ENCODE data around the gene OR11H6.
"Not testable (repeated sequence)": the region's sequence is repeated elsewhere in the genome, so short reads cannot be mapped to it uniquely, and the experiment has no call there.

OR11H6 gene

GRCh38 chr14:20195911-20196310, 27.6 kb upstream of the OR11H6 start:
- Mint-ChIP-seq H3K27ac (no peak overlapping the region), H3K4me1 (no peaks in the 10 kb centered on the region), H3K9me3 (peaks cover 35% of the 10 kb centered on the region), H3K27me3 (ENCODE audit: low read depth) (no peaks in the 10 kb centered on the region), H3K36me3 (ENCODE audit: low read depth) (no peaks in the 10 kb centered on the region), H3K4me3 (no peak overlapping the region)
- TF ChIP-seq CTCF (IDR thresholded peaks at IDR 0.05; ENCODE audit: unreplicated experiment in 3 of 3) = no peak

- no peak for TF ChIP-seq CTCF (IDR thresholded peaks at IDR 0.05; ENCODE audit: unreplicated experiment in 3 of 3)
- Mint-ChIP-seq H3K36me3 (ENCODE audit: low read depth) (no peaks in the 10 kb centered on the region), H3K27me3 (ENCODE audit: low read depth) (no peaks in the 10 kb centered on the region), H3K4me3 (no peak overlapping the region), H3K4me1 (no peaks in the 10 kb centered on the region), H3K9me3 (peaks cover 36% of the 10 kb centered on the region), H3K27ac (no peak overlapping the region)
Observed at GRCh38 chr14:20197459-20197858, 26.1 kb upstream of the OR11H6 start.

GRCh38 chr14:20198991-20199390, 24.5 kb upstream of the OR11H6 start:
- H3K36me3 Mint-ChIP-seq (ENCODE audit: low read depth) = no peaks in the 10 kb centered on the region
- no peak for TF ChIP-seq CTCF (IDR thresholded peaks at IDR 0.05; ENCODE audit: unreplicated experiment in 3 of 3)
- H3K4me1 Mint-ChIP-seq = no peaks in the 10 kb centered on the region
- H3K4me3 Mint-ChIP-seq = no peak overlapping the region
- peaks cover 34% of the 10 kb centered on the region for H3K9me3 Mint-ChIP-seq
- H3K27me3 Mint-ChIP-seq (ENCODE audit: low read depth) = no peaks in the 10 kb centered on the region
- H3K27ac Mint-ChIP-seq = no peak overlapping the region

- no peak overlapping the region for H3K4me3 Mint-ChIP-seq
- no peaks in the 10 kb centered on the region for H3K4me1 Mint-ChIP-seq
- no peak for TF ChIP-seq CTCF (IDR thresholded peaks at IDR 0.05; ENCODE audit: unreplicated experiment in 3 of 3)
- no peaks in the 10 kb centered on the region for H3K36me3 Mint-ChIP-seq (ENCODE audit: low read depth)
- peaks cover 29% of the 10 kb centered on the region for H3K9me3 Mint-ChIP-seq
- no peak overlapping the region for H3K27ac Mint-ChIP-seq
- no peaks in the 10 kb centered on the region for H3K27me3 Mint-ChIP-seq (ENCODE audit: low read depth)
Observed at GRCh38 chr14:20204721-20205120, 18.8 kb upstream of the OR11H6 start.

- Mint-ChIP-seq H3K27ac (no peak overlapping the region), H3K4me1 (no peaks in the 10 kb centered on the region), H3K27me3 (ENCODE audit: low read depth) (no peaks in the 10 kb centered on the region), H3K36me3 (ENCODE audit: low read depth) (peaks cover 5% of the 10 kb centered on the region), H3K9me3 (peaks cover 39% of the 10 kb centered on the region), H3K4me3 (no peak overlapping the region)
- TF ChIP-seq CTCF (IDR thresholded peaks at IDR 0.05; ENCODE audit: unreplicated experiment in 3 of 3) = no peak
Observed at GRCh38 chr14:20209595-20209994, 13.9 kb upstream of the OR11H6 start.

- not testable (repeated sequence) for H3K36me3 Mint-ChIP-seq (ENCODE audit: low read depth); H3K4me3 Mint-ChIP-seq; H3K4me1 Mint-ChIP-seq; H3K27ac Mint-ChIP-seq; H3K27me3 Mint-ChIP-seq (ENCODE audit: low read depth)
- peaks cover 46% of the 10 kb centered on the region for H3K9me3 Mint-ChIP-seq
Observed at GRCh38 chr14:20212406-20212805, 11.1 kb upstream of the OR11H6 start.
